ENCODE data around the gene ZDHHC13.

Gene ZDHHC13, protein sequence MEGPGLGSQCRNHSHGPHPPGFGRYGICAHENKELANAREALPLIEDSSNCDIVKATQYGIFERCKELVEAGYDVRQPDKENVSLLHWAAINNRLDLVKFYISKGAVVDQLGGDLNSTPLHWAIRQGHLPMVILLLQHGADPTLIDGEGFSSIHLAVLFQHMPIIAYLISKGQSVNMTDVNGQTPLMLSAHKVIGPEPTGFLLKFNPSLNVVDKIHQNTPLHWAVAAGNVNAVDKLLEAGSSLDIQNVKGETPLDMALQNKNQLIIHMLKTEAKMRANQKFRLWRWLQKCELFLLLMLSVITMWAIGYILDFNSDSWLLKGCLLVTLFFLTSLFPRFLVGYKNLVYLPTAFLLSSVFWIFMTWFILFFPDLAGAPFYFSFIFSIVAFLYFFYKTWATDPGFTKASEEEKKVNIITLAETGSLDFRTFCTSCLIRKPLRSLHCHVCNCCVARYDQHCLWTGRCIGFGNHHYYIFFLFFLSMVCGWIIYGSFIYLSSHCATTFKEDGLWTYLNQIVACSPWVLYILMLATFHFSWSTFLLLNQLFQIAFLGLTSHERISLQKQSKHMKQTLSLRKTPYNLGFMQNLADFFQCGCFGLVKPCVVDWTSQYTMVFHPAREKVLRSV

DNA sequence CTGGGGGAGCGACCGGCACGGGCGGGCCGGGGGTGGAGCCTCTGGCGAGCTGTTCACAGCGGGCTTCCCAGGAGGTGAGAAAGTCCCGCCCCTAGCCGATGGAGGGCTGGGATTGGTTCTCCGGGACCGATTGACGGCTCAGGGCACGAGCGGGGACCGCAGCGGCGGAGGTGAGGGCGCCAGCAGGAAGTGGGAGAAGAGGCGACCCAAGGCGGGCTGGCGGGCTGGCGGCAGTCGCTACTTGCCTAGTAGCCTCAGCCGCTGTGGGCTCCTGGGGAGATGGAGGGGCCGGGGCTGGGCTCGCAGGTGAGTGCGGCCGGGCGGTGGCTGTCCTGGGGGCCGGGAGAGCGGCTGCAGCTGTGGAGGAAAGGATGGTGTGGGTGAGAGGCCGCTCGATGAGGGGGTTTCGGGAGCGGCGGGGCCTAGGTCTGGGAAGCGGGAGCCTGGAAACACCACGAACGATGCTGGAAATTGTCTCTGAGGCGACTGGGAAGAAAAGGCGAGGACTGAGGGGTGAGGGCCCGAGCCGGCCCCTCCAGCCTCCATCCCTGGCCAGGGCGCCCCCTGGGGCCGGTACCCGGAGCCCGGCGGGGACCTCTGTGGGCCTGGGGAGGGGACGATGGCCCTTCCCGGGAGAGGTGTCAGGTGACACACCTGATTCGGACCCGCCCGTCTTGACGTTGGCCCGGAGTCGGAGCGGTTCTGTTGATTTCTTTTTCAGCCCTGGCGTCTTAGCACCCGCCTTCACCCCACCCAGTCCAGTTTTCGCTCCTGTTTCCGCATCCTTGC, at the start of gene ZDHHC13:
Gene ZDHHC13, plus strand, starts transcription at position 198 of the 789 bp plus-strand sequence. Its CDS starts 82 bp downstream, at position 280.
- DNase-seq = peak; percentile 95

DNA sequence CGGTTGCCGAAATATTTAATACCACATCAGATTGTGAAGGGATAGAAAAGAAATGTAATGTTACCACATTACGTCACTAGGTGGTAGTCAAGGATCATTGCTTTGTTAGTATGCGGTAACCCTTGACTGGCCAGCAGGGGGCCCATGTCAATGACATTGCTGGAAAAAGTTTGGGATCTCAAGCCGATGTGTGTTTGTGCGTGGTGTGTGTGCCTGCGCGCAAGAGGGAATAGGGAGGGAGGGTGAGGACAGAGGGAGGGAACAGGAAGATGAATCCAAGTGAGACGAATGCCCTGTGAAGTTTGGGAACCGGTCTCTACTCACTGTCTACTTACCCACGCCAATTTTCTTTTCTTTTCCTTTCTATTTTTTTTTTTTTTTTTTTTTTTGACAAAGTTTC, 45.7 kb upstream of the ZDHHC13 start:
- DNase-seq = peak; percentile 71

DNA sequence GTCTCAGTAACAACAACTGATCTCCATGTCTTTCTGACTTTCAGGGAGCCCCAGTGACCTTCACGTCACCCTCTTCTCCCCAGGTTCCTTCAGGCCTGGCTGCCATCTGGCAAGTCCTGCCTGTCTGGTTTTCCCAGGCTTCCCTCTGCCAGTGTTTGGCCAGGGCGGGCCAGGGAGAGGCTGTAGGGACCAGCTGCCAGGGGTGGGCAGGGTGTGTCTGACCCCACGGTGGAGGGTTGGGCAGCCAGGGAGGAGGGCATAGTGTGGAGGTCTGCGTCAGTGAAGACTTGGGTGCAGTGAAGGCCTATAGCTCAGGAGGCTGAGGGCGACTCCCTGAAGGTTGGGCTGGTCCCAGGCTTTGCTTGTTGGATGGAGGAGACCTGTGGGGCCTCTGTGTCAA, 44.5 kb upstream of the ZDHHC13 start:
- no peak for DNase-seq

DNA sequence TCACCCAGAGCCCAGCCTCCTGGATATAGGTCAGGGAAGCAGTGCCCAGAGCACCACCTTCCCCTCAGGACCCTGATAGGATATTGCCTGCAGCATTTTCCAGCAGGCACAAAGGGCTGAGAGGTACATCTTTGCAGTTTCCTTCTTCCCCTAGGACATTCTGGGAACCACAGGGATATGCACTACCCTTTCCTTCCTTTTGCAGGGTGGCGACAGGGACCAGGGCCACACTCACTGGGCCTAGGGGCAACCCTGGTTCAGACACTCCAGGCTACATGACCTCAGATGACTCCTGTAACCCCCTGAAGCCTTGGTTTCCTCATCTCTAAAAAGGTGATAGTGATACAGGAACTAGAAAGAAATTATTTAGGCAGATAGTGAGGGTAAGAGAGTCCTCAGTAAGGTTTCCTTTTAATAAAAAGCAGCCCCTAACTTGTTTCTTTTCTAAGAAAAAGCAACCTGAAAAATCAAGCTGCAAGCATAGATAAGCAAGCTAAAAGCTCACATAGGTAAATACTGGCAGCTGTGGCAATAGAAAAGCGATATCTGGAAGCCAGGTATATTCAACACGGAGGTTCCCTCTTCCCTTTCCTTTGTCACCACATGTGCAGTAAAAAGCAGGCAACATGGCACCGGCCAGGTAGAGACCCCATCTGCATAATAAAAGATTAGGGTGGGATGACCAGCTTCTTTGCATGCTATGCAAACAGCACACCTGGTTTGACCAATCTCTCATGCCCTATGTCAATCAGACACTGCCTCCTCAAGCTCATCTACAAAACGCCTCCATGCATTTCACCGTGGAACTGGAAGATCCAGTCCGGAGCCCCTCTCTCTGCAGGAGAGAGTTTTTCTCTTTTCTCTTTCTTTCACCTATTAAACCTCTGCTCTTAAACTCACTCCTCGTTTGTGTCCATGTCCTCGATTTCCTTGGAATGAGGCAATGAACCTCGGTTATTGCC, 43.2 kb upstream of the ZDHHC13 start:
- DNase-seq = no peak

DNA sequence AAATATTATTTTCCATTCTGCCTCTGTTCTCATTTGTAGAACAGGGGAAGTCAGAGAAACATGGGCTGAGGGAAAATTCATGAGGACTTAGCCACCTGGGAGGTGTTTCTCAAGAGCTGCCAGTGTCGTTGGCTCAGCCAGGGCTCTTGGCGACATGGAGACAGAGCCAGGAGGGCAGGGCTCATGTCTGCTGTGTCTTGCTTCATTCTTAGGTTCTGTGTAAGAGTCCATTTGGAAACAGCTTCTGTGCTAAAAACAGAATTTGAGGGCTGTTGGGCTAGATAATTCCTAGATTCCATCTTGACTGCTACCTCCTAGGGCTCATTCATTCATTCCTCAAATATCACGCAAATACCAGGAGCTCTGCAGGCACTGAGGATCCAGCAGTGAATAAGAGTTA, 41.3 kb upstream of the ZDHHC13 start:
- no peak for DNase-seq

DNA sequence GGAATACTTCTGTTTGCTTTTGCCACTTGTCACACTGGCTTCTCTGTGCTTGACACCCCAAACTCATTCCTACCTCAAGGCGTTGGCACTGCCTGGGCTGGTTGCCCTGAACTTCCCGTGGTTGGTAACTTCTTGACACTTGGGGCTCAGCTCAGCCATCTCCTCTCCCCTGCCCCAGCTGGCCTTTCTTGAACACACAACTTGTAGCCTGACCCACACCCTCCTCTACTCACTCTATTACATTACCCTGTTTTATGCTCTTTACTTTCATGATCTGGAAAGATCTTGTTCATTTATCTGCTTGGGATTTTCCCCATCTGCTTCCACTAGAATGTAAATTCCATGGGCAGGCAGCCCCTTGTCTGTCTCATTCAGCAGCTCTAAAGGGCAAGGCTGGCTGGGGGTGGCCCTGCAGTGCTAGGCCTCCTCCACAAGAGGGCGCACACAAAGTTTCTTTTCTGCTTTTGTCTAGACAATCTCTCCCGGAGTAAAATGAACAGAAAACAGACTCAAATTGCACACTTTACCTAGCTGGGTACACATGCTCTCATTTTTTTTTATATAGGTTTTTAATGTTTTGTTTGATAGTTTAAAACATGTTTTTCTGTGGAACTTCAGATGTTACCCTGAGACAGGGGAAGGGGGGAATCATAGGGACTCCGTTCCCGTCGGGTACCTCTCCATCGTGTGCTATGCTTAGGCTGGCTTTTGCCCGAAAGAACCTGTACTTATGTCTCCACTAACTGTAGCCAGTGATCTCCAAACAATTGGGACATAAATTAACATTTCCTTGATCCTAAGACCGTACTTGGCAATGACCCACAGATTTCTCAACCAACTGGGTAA, 40.0 kb upstream of the ZDHHC13 start:
- peak; percentile 64 for DNase-seq

DNA sequence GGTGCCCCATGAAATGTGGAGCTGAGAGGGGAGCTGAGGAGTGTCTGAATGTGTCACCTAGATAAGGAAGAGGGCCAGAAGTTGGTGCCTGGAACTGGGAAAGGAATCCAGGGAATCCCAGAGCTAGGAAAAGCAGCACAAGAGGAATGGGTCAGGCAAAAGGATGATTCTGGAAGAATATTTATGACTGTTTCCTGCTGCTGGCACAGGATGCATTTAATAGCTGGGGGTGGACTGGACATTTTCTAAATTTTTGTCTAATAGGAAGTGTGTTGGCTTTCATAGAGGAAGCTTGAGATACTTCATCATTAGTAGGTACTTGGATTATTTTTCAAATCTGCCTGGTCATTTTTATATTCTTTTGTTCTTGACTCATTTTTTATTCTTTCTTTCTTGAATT, 39.0 kb upstream of the ZDHHC13 start:
- no peak for DNase-seq

DNA sequence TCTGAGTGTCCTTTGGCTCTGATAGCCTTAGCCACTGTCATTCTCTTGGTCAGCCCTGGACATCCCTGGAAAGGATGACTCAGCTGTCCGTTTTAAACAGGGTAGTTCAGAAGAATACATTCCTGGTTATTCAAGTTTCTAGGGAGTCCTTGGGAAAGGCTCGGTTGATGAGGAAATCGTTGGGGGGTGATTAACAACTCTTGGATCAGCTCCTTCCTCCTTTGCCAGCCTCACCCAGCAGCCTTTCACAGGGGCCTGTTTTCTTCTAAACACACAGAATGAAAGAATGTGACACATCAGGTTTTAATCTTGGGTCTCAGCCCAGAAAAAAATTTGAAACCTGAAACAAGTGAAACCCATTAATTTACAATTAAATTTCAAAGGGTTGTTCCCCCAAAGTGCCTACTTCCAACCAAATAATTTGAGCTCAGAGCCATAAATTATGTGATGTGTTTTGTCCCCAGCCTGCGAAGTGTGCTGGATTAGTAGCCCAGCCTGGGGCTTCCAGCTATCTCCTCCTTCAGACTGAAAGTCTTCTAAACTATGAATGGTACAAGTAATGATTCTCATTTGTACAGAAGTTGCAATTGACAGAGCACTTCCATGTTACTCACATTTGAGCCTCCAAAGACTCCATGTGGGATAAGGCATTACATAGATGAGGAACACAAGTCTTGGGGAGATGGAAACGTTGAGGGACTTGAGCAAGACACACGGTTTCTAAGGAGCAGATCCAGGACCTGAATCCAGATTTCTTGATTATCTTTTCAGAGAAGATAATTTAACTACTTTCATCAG, 37.1 kb upstream of the ZDHHC13 start:
- DNase-seq = no peak

DNA sequence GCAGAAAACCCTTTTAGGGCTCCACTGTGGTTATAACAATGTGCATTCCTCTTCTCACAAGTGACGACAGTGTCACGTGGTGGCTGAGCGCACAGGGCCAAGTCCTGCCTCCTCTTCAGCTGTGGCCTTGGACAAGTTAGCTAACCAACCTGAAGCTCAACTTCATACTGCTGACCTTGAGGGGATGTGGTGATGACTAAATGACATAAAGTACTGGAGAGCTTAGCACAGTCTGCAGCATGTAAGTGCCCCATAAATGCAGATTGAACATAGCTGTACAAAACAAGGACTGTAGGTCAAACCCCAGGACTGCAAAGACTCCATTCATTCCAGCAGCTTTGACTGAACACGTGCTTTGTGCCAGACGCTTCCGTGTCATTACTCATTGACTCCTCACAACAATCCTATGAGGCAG, 36.4 kb upstream of the ZDHHC13 start:
- no peak for DNase-seq

DNA sequence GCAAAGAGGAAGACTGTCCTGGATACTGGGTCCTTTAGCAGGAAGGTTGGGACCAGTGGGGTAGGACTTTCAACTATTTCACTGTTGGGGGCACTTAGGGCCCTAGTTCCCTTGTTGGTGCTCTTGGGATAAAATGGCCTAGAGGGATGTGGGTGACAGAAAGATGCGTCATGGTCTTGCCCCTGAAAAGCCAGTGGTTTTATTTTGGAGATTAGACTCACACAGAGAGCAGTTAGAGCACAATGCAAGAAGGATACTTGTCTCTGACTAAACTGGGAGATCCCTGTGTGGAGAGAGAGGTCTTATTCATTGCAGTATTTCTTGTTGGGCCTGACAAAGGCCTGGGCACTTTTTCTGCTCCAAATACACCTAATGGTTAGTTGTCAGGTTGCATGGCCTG, 33.8 kb upstream of the ZDHHC13 start:
- DNase-seq = no peak

DNA sequence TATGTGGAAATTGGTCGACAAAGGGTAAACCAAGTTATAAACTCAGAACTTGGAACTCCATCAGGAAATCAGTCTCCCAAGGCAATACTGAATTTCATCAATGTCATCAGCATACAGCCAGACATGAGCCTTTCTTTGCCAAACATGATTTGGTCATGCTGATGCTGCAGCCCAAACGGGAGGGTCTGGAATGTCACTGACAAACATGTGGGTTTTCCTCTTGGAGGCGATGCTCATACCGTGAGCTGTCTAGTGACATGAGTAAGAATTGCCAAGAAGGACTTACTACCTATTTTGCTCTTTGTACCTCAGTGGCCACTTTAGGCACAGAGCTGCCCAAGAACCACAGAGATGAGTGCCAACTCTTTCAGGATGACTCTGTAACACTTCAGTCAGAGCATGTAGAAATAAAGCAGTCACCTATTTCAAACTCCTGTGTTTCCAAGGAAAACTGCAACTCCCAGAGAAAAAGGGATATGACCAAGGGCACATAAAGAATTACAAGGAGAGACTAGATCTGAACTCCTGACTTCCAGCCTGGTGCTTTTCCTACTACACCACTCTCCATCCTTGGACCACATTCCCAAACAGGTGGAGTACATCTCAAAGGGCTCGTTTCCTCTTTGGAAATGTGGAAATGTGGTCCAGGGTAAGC, 32.2 kb upstream of the ZDHHC13 start:
- no peak for DNase-seq

DNA sequence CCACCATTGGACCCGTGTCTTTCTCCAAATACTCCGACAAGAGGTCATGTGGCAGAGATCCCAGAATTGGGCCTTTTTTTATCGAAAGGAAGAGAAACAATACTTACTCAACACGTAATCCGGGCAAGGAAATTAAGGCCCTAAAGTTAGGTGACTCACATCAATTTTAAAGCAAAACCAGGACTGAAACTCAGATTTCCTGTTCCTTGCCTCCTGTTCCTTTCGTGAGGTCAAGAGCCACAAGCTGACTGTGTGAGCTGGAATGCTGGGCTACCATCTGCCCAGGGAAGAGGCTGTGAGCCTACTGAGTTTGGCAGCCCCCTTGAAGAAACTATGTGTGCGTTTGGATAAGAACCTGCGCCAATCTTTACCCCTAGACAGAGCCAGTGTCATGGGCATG, 29.3 kb upstream of the ZDHHC13 start:
- DNase-seq = no peak

DNA sequence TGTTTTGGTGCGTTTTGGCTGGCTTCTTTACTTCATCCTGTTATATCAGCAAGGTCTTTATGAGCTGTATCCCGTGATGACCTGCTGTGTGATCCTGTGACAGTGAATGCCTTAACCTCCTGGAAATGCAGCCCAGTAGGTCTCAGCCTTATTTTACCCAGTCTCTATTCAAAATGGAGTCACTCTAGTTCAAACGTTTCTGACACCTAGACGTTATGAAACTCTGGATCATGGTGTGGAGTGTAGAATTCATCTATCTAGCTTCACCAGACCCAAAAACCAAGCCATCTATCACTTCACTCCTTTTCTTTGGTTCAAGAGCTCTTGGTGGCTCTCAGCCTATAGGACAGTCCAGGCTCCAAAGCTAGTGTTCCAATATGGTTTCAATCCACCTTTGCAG, 28.2 kb upstream of the ZDHHC13 start:
- DNase-seq = no peak

DNA sequence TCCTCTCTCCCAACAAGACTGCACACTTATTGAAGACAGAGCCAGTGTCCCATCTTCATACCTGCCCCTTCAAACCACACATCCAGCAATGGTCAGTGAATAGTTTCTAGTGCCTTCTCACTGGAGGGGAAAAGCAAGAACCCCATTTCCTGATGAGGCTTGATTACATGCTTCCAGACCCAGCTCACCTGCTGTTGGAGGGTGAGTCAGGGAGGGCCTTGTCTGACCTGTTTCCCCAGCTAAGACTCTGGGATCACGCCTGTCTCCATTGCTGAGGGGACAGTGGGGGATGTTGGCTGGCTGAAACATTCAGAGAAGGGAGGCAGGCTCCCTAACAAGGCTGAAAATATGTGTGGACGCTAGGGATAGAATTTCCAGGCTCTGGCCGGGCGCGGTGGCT, 27.5 kb upstream of the ZDHHC13 start:
- no peak for DNase-seq

DNA sequence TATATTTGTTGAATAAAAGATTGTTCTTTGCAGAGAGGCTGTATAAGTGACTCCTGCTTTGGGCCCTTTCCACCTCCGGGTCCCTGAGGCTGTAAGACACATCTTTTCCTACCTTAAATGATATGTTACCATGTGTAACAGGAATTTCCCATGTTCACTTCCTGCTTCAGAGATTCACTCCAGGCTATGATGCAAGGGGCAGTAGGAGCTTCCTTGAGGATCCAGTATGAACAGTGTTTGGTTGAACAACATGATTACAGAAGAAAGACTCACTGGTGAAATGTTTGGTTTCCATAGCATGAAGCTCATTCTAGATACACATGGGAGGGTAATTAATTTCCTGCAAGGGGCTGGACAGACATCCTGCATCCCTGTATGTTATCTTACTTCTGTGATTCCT, 25.6 kb upstream of the ZDHHC13 start:
- DNase-seq = no peak

DNA sequence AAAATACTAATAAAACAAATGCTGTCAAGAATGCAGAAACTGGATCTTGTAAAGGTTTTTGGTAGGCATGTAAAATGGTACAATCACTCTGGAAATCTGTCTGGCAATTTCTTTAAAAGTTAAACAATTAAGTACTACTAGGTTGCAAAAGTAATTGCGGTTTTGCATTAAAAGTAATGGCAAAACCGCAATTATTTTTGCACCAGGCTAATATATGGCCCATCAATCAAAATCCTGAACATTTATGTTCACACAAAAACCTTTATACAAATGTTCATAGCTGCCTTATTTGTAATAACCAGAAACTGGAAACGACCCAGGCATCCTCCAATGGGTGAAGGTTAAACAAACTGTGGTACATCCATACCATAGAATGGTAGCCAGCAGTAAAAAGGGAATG, 24.6 kb upstream of the ZDHHC13 start:
- DNase-seq = no peak

DNA sequence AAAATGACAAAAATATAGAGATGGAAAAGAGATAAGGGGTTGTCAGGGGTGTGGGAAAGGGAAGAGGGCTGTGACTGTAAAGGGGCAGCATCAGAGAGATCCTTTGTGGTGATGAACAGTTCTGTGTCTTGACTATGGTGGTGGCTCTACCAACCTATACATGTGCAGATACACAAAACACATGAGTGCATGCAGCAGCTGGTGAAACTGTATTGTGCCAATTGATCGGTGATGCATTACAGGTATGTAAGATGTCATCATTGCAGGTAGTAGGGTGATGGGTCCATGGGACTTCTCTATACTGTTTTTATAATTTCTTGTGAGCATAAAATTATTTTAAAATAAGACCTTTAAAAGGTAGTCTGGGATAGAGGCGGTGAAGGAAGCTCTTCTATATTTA, 24.1 kb upstream of the ZDHHC13 start:
- no peak for DNase-seq

DNA sequence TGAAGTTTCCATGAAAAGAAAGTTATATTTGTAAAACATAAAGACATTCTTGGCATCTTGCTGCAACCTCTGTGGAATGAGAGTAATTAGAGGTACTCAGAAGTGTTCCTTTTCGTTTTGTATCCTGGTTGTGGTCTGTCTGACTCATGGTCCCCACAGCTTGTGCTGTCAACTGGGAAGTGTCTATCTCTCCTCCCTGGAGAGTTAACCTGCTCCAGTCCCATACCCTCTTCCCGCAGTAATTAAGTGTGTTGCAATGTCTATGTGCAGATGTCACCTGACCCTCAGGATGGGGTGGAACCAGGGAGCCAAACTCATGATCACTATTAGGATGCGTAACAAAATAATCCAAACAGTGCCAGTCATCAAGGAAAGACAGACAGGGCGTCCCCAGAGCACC, 23.0 kb upstream of the ZDHHC13 start:
- no peak for DNase-seq

DNA sequence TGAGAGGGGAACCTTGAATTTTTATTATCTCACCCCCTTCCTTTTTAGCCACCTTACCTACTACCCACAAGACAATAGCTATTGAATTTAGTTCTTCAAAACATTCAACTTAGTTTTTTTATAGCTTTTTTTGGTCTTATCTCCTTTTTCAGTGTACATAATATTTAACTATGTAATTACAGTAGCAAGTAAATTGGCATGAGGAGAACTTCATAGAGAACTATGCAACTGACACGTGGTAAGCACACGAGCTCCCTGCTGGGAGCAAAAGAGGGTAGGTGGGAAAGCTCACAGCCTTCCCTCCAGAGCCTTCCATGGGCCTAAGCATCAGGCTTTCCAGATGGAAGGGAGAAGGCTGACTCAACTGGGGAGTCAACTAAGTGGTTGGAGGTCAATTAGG, 22.1 kb upstream of the ZDHHC13 start:
- DNase-seq = no peak

DNA sequence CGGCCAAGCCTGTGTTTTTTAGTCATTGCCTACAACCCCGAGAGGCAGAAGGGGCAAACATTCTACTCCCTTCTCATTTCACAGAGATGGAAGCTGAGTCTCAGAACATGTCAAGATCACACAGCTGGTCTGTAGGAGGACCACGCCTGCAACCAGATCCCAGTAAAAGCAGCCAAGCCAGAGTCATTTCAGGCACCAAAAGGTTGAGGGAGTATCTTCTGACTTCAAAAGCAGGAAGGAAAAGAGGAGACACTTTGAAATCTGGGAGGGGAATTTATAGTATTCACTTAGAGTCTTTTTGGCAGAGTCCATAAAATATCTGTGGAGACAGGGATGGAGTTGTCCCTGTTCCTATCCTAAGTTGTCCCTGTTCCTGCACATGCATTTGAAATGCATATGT, 17.9 kb upstream of the ZDHHC13 start:
- no peak for DNase-seq

Data from CD4-positive, alpha-beta T cell treated with Interleukin-17A for 1 hour (primary cell).